PC-9 (cell line): ENCODE measurements around the gene CACNA1H.
"Not testable (repeated sequence)": the region's sequence is repeated elsewhere in the genome, so short reads cannot be mapped to it uniquely, and the experiment has no call there.

Source experiments
- CTCF ChIP-seq: fragments of 200-600 bp; sonication (generic); conservative IDR thresholded peaks from 2 replicates; pipeline ENCODE4 v1.6.1; 2017; ENCODE audit warnings: mixed run types, antibody characterized with exemption, mild to moderate bottlenecking, moderate library complexity
- EZH2 ChIP-seq: fragments of 200-600 bp; sonication (generic); IDR thresholded peaks from 2 replicates; pipeline ENCODE4 v1.8.0; 2017; ENCODE audit warnings: antibody characterized with exemption, low read depth

- not testable (repeated sequence) for TF ChIP-seq CTCF, EZH2
These were observed 102.6 kb downstream of the CACNA1H start, which contains the start of gene TPSD1 for GRCh38 chr16:1255276-1256122.
